IPS-20b (cell line): ENCODE data around the gene ADISSP.

Source experiments
- H3K27ac ChIP-seq: one replicate; pipeline ENCODE4 v1.5.1; 2013; ENCODE audit warnings: low read length
- H3K27me3 ChIP-seq: 2 replicates; pipeline ENCODE4 v1.6.1; 2013; ENCODE audit warnings: mild to moderate bottlenecking, low read length, inconsistent platforms; ENCODE audit not compliant: insufficient read depth
- H3K36me3 ChIP-seq: 2 replicates; pipeline ENCODE4 v1.6.1; 2013; ENCODE audit warnings: low read depth, mild to moderate bottlenecking, inconsistent platforms, low read length, moderate library complexity; ENCODE audit not compliant: insufficient read depth
- H3K4me1 ChIP-seq: 2 replicates; pipeline ENCODE4 v1.6.1; 2013; ENCODE audit warnings: mild to moderate bottlenecking, control low read depth, inconsistent platforms, low read length, moderate library complexity; ENCODE audit not compliant: insufficient read depth
- H3K4me3 ChIP-seq: 2 replicates; pipeline ENCODE4 v1.5.1; 2013; ENCODE audit warnings: mild to moderate bottlenecking, low read length, inconsistent platforms
- H3K9ac ChIP-seq: 2 replicates; pipeline ENCODE4 v1.6.1; 2013; ENCODE audit warnings: low read depth, mild to moderate bottlenecking, inconsistent platforms, low read length, moderate library complexity
- H3K9me3 ChIP-seq: 2 replicates; pipeline ENCODE4 v1.6.1; 2013; ENCODE audit warnings: mild to moderate bottlenecking, low read depth, low read length, inconsistent platforms; ENCODE audit not compliant: insufficient read depth

The ADISSP gene

GRCh38 chr20:3749689-3750531 is 17.6 kb downstream of the ADISSP start:
- H3K4me1 ChIP-seq = no peaks in the 10 kb centered on the region
- H3K9ac ChIP-seq = peak overlapping the region; percentile 61; the same call in 1 of the 2 replicates
- 0 out of 2 replicates have a peak, but pooled peaks cover under 1% of the 10 kb centered on the region for H3K36me3 ChIP-seq
- H3K27ac ChIP-seq = no peak overlapping the region
- H3K9me3 ChIP-seq = no peaks in the 10 kb centered on the region
- H3K27me3 ChIP-seq = peaks cover 39% of the 10 kb centered on the region
- peak overlapping the region; percentile 67 for H3K4me3 ChIP-seq

- Histone ChIP-seq H3K36me3 (no peaks in the 10 kb centered on the region), H3K9me3 (no peaks in the 10 kb centered on the region), H3K4me1 (no peaks in the 10 kb centered on the region), H3K4me3 (peak overlapping the region; percentile 67; the same call in 1 of the 2 replicates), H3K27me3 (peaks cover 46% of the 10 kb centered on the region), H3K9ac (no peak overlapping the region), H3K27ac (no peak overlapping the region)
Measured at GRCh38 chr20:3749087-3749688, 18.4 kb downstream of the ADISSP start.

GRCh38 chr20:3748073-3748472 is 19.5 kb downstream of the ADISSP start:
- Histone ChIP-seq H3K27me3 (peaks cover 50% of the 10 kb centered on the region), H3K4me1 (no peaks in the 10 kb centered on the region), H3K9me3 (no peaks in the 10 kb centered on the region), H3K36me3 (no peaks in the 10 kb centered on the region), H3K9ac (no peak overlapping the region), H3K27ac (no peak overlapping the region), H3K4me3 (no peak overlapping the region)

GRCh38 chr20:3747471-3747870 is 20.1 kb downstream of the ADISSP start:
- Histone ChIP-seq H3K27me3 (peaks cover 50% of the 10 kb centered on the region), H3K4me1 (no peaks in the 10 kb centered on the region), H3K4me3 (no peak overlapping the region), H3K27ac (no peak overlapping the region), H3K9me3 (no peaks in the 10 kb centered on the region), H3K36me3 (no peaks in the 10 kb centered on the region), H3K9ac (no peak overlapping the region)

- Histone ChIP-seq H3K36me3 (no peaks in the 10 kb centered on the region), H3K9me3 (no peaks in the 10 kb centered on the region), H3K9ac (peak overlapping the region; percentile 12; the same call in 1 of the 2 replicates), H3K4me3 (peak overlapping the region; percentile 75), H3K27ac (no peak overlapping the region), H3K4me1 (no peaks in the 10 kb centered on the region), H3K27me3 (peaks cover 46% of the 10 kb centered on the region)
Measured at GRCh38 chr20:3745686-3746173, 21.8 kb downstream of the ADISSP start.

- Histone ChIP-seq H3K9me3 (no peaks in the 10 kb centered on the region), H3K4me1 (no peaks in the 10 kb centered on the region), H3K27me3 (peaks cover 39% of the 10 kb centered on the region), H3K27ac (no peak overlapping the region), H3K36me3 (no peaks in the 10 kb centered on the region), H3K4me3 (peak overlapping the region; percentile 75), H3K9ac (peak overlapping the region; percentile 42; the same call in 1 of the 2 replicates)
Measured at GRCh38 chr20:3744806-3745685, 22.5 kb downstream of the ADISSP start.

- no peaks in the 10 kb centered on the region for H3K4me1 ChIP-seq
- no peaks in the 10 kb centered on the region for H3K36me3 ChIP-seq
- no peak overlapping the region for H3K9ac ChIP-seq
- H3K9me3 ChIP-seq = no peaks in the 10 kb centered on the region
- no peak overlapping the region for H3K4me3 ChIP-seq
- no peak overlapping the region for H3K27ac ChIP-seq
- peaks cover 33% of the 10 kb centered on the region for H3K27me3 ChIP-seq
Measured at GRCh38 chr20:3744037-3744436, 23.5 kb downstream of the ADISSP start.

GRCh38 chr20:3743251-3743650 is 24.3 kb downstream of the ADISSP start:
- no peak overlapping the region for H3K27ac ChIP-seq
- H3K9me3 ChIP-seq = no peaks in the 10 kb centered on the region
- H3K4me3 ChIP-seq = no peak overlapping the region
- H3K36me3 ChIP-seq = no peaks in the 10 kb centered on the region
- no peaks in the 10 kb centered on the region for H3K4me1 ChIP-seq
- H3K27me3 ChIP-seq = peaks cover 26% of the 10 kb centered on the region
- no peak overlapping the region for H3K9ac ChIP-seq

- H3K9ac ChIP-seq = no peak overlapping the region
- H3K36me3 ChIP-seq = no peaks in the 10 kb centered on the region
- H3K4me1 ChIP-seq = no peaks in the 10 kb centered on the region
- peaks cover 24% of the 10 kb centered on the region for H3K27me3 ChIP-seq
- H3K27ac ChIP-seq = no peak overlapping the region
- H3K4me3 ChIP-seq = no peak overlapping the region
- no peaks in the 10 kb centered on the region for H3K9me3 ChIP-seq
Measured at GRCh38 chr20:3741836-3742458, 25.6 kb downstream of the ADISSP start.

- Histone ChIP-seq H3K27me3 (peaks cover 17% of the 10 kb centered on the region), H3K4me3 (no peak overlapping the region), H3K9ac (no peak overlapping the region), H3K27ac (no peak overlapping the region), H3K9me3 (no peaks in the 10 kb centered on the region), H3K4me1 (no peaks in the 10 kb centered on the region), H3K36me3 (no peaks in the 10 kb centered on the region)
Measured at GRCh38 chr20:3740615-3741301, 26.8 kb downstream of the ADISSP start.
